Mesothelial cell of epicardium (in vitro differentiated cells): ENCODE measurements around the gene ANAPC10. TPM values are rescaled to one million over a fixed set of nuclear protein-coding genes. Genes with fewer than 3 reads are reported as not detected.
"Not testable (repeated sequence)": the region's sequence is repeated elsewhere in the genome, so short reads cannot be mapped to it uniquely, and the experiment has no call there.

Experiments used
- DNase-seq, 2 experiments: peaks; one replicate each; pipeline ENCODE4 v3.0.0; 2021; ENCODE audit warnings: low spot score in 2 of 2; ENCODE audit not compliant: unreplicated experiment in 2 of 2
- H3K27ac Mint-ChIP-seq: 2 replicates; pipeline ENCODE4 v1.8.0; 2021; ENCODE audit warnings: mixed read lengths
- H3K27me3 Mint-ChIP-seq: 2 replicates; pipeline ENCODE4 v1.8.0; 2021; ENCODE audit warnings: low read depth, mixed read lengths
- H3K36me3 Mint-ChIP-seq: 2 replicates; pipeline ENCODE4 v1.8.0; 2021; ENCODE audit warnings: mixed read lengths
- H3K4me1 Mint-ChIP-seq: 2 replicates; pipeline ENCODE4 v1.8.0; 2021; ENCODE audit warnings: mixed read lengths
- H3K4me3 Mint-ChIP-seq: 2 replicates; pipeline ENCODE4 v1.8.0; 2021; ENCODE audit warnings: mild to moderate bottlenecking, moderate library complexity, mixed read lengths
- H3K9me3 Mint-ChIP-seq: 2 replicates; pipeline ENCODE4 v1.8.0; 2021; ENCODE audit warnings: mixed read lengths
- total RNA-seq: library from RNA; stranded (reverse); gene quantifications from 3 replicates; pipeline ENCODE4 v1.2.1, GENCODE V29; 2021
- TF ChIP-seq, protein P1 (sequence below): fragments of 200-600 bp; sonication (generic); IDR thresholded peaks from one replicate; pipeline ENCODE4 v1.5.0; 2021; ENCODE audit warnings: antibody characterized with exemption; ENCODE audit not compliant: unreplicated experiment

Gene ANAPC10
- total RNA-seq, 1 donor from 2014 or later = 24.2 TPM

DNA sequence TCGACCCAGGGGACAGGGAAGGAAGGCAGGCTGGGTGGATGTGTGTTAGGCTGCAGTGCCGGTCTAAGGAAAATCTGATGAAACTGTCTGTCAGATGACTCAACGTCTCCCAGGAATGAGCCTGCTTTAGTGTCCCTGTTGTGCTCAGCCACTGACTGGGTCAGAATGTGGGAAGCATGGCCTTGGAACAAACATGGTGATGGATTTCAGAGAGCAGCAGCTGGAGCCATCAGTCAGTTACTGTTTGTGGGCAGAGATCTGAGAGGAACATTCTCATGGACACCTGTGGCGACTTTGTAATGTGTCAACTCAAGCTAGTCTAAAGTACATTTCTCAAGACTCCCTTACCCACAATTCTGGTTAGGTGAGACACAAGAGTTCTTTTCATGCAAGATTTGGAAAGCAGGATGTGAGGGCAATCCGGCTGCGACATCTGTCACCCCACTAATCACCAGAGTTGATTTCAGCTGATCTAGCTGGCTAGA, 63.2 kb downstream of the ANAPC10 start:
- Mint-ChIP-seq H3K36me3 (peaks cover 46% of the 10 kb centered on the region), H3K27me3 (no peaks in the 10 kb centered on the region)

DNA sequence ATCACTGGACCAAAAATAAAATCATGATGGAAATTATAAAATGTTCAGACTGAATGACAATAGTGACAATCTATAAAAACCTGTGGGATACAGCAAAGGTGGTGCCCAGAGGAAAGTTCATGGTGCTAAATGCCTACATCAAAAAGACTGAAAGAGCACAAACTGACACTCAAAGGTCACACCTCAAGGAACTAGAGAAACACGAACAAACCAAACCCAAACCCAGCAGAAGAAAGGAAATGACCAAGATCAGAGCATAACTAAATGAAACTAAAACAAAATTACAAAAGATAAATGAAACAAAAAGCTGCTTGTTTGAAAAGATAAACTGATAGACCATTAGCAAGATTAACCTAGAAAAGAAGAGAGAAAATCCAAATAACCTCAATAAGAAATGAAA, 78.7 kb downstream of the ANAPC10 start:
- peaks cover 80% of the 10 kb centered on the region for H3K36me3 Mint-ChIP-seq
- no peaks in the 10 kb centered on the region for H3K4me1 Mint-ChIP-seq
- TF ChIP-seq, protein P1, sequence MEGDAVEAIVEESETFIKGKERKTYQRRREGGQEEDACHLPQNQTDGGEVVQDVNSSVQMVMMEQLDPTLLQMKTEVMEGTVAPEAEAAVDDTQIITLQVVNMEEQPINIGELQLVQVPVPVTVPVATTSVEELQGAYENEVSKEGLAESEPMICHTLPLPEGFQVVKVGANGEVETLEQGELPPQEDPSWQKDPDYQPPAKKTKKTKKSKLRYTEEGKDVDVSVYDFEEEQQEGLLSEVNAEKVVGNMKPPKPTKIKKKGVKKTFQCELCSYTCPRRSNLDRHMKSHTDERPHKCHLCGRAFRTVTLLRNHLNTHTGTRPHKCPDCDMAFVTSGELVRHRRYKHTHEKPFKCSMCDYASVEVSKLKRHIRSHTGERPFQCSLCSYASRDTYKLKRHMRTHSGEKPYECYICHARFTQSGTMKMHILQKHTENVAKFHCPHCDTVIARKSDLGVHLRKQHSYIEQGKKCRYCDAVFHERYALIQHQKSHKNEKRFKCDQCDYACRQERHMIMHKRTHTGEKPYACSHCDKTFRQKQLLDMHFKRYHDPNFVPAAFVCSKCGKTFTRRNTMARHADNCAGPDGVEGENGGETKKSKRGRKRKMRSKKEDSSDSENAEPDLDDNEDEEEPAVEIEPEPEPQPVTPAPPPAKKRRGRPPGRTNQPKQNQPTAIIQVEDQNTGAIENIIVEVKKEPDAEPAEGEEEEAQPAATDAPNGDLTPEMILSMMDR = no peak
- no peak overlapping the region for H3K4me3 Mint-ChIP-seq
- peaks cover 75% of the 10 kb centered on the region for H3K9me3 Mint-ChIP-seq
- H3K27ac Mint-ChIP-seq = no peak overlapping the region
- H3K27me3 Mint-ChIP-seq = no peaks in the 10 kb centered on the region
- DNase-seq = no peak

More for the DNA sequence above, 63.2 kb downstream of the ANAPC10 start:
- DNase-seq = no peak
- H3K4me3 Mint-ChIP-seq = no peak overlapping the region
- H3K9me3 Mint-ChIP-seq = peaks cover 17% of the 10 kb centered on the region
- no peak overlapping the region for H3K27ac Mint-ChIP-seq
- H3K4me1 Mint-ChIP-seq = no peaks in the 10 kb centered on the region
- TF ChIP-seq, protein P1 = no peak

DNA sequence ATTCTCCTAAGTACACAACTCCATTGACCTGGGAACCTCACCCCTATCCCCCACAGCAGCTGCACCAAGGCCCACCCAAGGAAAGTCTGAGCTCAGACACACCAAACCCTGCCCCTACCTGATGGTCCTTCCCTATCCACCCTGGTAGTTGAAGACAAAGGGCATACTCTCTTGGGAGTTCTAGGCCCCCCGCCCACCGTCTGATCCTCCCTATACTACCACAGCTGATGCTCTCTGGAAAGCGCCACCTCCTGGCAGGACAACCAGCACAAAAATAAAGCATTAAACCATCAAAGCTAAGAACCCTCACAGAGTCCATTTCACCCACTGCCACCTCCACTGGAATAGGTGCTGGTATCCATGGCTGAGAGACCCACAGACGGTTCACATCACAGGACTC, 83.6 kb downstream of the ANAPC10 start:
- TF ChIP-seq, protein P1 = no peak
- H3K9me3 Mint-ChIP-seq = peaks cover 38% of the 10 kb centered on the region
- DNase-seq = no peak
- H3K36me3 Mint-ChIP-seq = peaks cover 46% of the 10 kb centered on the region
- H3K4me1 Mint-ChIP-seq = peaks cover 2% of the 10 kb centered on the region
- H3K4me3 Mint-ChIP-seq = no peak overlapping the region
- no peak overlapping the region for H3K27ac Mint-ChIP-seq
- no peaks in the 10 kb centered on the region for H3K27me3 Mint-ChIP-seq

DNA sequence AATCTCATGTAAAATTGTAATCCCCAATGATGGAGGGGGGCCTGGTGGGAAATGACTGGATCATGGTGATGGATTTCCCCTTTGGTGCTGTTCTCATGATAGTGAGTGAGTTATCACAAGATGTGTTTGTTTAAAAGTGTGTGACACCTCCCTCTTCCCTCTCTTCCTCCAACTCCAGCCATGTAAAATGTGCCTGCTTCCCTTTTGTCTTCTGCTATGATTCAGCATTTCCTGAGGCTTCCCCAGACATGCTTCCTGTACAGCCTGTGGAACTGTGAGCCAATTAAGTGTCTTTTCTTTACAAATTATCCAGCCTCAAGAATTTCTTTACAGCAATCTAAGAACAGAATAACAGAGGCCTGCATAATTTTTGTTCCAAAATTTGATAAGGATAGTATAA, 85.2 kb downstream of the ANAPC10 start:
- no peak overlapping the region for H3K4me3 Mint-ChIP-seq
- H3K27ac Mint-ChIP-seq = peak overlapping the region; percentile 47
- TF ChIP-seq, protein P1 = no peak
- peaks cover 2% of the 10 kb centered on the region for H3K4me1 Mint-ChIP-seq
- DNase-seq = no peak
- H3K27me3 Mint-ChIP-seq = no peaks in the 10 kb centered on the region
- peaks cover 40% of the 10 kb centered on the region for H3K36me3 Mint-ChIP-seq
- H3K9me3 Mint-ChIP-seq = peaks cover 35% of the 10 kb centered on the region

DNA sequence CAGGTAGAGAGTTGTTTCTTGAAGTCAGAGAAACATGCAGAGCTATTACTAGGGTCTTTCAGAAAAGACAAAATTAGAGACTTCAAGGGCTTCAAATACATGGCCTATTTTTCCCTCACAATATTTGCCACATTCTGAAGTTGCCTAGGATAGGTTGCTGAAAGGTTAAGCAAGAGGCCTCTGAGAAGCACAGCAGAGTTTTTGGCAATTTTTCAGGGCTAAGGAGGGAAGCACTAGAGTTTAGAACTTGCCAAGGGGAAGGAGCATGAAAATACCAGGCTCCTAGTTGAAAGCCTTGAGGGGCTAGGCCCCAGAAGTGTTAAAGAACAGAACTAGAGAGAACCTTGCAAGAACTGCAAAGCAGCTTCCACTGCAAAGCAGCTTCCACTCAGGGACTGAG, 86.4 kb downstream of the ANAPC10 start:
- TF ChIP-seq, protein P1 = no peak
- no peak overlapping the region for H3K27ac Mint-ChIP-seq
- DNase-seq = no peak
- H3K9me3 Mint-ChIP-seq = peaks cover 40% of the 10 kb centered on the region
- H3K27me3 Mint-ChIP-seq = no peaks in the 10 kb centered on the region
- H3K4me1 Mint-ChIP-seq = peaks cover 2% of the 10 kb centered on the region
- H3K4me3 Mint-ChIP-seq = no peak overlapping the region
- peaks cover 40% of the 10 kb centered on the region for H3K36me3 Mint-ChIP-seq

DNA sequence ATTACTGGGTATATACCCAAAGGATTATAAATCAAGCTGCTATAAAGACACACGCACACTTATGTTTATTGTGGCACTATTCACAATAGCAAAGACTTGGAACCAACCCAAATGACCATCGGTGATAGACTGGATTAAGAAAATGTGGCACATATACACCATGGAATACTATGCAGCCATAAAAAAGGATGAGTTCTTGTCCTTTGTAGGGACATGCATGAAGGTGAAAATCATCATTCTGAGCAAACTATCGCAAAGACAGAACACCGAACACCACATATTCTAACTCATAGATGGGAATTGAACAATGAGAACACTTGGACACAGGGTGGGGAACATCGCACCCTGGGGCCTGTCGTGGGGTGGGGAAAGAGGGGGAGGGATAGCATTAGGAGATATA, 87.7 kb downstream of the ANAPC10 start:
- H3K9me3 Mint-ChIP-seq = peaks cover 27% of the 10 kb centered on the region

More for the DNA sequence above, 87.7 kb downstream of the ANAPC10 start:
- H3K27ac Mint-ChIP-seq, H3K4me1 Mint-ChIP-seq, H3K4me3 Mint-ChIP-seq, DNase-seq, H3K27me3 Mint-ChIP-seq: not testable (repeated sequence)
- H3K36me3 Mint-ChIP-seq = peaks cover 32% of the 10 kb centered on the region
